Memory B cell (primary cell): ENCODE measurements around the gene INTS4.
"Not testable (repeated sequence)": the region's sequence is repeated elsewhere in the genome, so short reads cannot be mapped to it uniquely, and the experiment has no call there.

Source experiments
- ATAC-seq: fragments of 150-1000 bp; cut with Tn5 transposase; 2 replicates; pipeline ENCODE4 v1.10.0; 2021; ENCODE audit warnings: low read depth, mild to moderate bottlenecking, moderate library complexity
- DNase-seq, 2 donors: peaks; one replicate each; pipeline ENCODE4 v3.0.0; 2022; ENCODE audit warnings: low spot score in 2 of 2
- H3K27ac Mint-ChIP-seq: one replicate; pipeline ENCODE4 v1.8.0; 2022; ENCODE audit warnings: mild to moderate bottlenecking, moderate library complexity, mixed read lengths
- H3K27me3 Mint-ChIP-seq: one replicate; pipeline ENCODE4 v1.8.0; 2022; ENCODE audit warnings: mixed read lengths
- H3K36me3 Mint-ChIP-seq: one replicate; pipeline ENCODE4 v1.8.0; 2022; ENCODE audit warnings: mild to moderate bottlenecking, mixed read lengths
- H3K4me1 Mint-ChIP-seq: one replicate; pipeline ENCODE4 v1.8.0; 2022; ENCODE audit warnings: mixed read lengths
- H3K4me3 Mint-ChIP-seq: one replicate; pipeline ENCODE4 v1.8.0; 2022; ENCODE audit warnings: mild to moderate bottlenecking, moderate library complexity, mixed read lengths
- H3K9me3 Mint-ChIP-seq: one replicate; pipeline ENCODE4 v1.8.0; 2022; ENCODE audit warnings: mixed read lengths

The INTS4 gene

DNA sequence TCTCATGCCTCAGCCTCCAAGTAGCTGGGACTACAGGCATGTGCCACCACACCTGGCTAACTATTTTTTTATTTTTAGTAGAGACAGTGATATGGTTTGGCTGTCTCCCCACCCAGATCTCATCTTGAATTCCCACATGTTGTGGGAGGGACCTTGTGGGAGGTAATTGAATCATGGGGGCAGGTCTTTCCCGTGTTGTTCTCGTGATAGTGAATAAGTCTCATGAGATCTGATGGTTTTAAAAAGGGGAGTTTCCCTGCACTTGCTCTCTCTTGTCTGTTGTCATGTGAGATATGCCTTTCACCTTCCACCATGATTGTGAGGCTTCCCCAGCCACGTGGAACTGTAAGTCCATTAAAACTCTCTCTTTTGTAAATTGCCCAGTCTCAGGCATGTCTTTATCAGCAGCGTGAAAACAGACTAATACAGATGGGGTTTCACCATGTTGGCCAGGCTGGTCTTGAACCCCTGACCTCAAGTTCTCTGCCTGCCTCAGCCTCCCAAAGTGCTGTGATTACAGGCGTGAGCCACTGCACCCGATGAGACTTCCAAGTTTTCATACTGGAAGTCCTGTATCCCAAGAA, 20.6 kb upstream of the INTS4 start:
- DNase-seq, H3K27me3 Mint-ChIP-seq, H3K36me3 Mint-ChIP-seq, ATAC-seq, H3K9me3 Mint-ChIP-seq, H3K4me3 Mint-ChIP-seq, H3K27ac Mint-ChIP-seq, H3K4me1 Mint-ChIP-seq: not testable (repeated sequence)

GRCh38 chr11:78011301-78011700, 16.8 kb upstream of the INTS4 start:
- ATAC-seq (no peak), DNase-seq (no peak)
- Mint-ChIP-seq H3K27me3 (peaks cover 7% of the 10 kb centered on the region), H3K27ac (no peak overlapping the region), H3K4me1 (peaks cover 7% of the 10 kb centered on the region), H3K9me3 (no peaks in the 10 kb centered on the region), H3K4me3 (no peak overlapping the region), H3K36me3 (no peaks in the 10 kb centered on the region)

DNA sequence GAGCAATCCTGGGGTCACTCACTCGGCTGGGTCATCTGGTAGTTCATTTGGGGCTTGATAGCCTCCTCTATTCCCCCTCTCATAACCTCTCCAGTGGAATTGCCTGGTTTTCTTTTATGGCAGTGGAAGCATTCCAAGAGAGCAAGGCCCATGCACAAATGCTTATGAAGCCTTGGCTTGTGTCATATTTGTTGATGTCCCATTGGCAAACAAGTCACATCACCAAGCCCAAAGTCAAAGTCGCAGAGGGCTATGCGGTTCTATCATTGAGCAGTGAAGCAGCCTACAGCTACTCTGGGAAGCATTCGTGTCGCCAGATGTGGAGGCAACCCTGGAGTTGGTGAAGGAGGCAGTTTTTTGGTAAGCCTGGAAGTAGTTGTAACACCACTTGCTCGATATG, 16.3 kb upstream of the INTS4 start:
- no peaks in the 10 kb centered on the region for H3K36me3 Mint-ChIP-seq

GRCh38 chr11:78010304-78010703, 15.8 kb upstream of the INTS4 start:
- H3K4me1 Mint-ChIP-seq, result no peaks in the 10 kb centered on the region
- ATAC-seq (no peak), DNase-seq (no peak)
- H3K9me3 Mint-ChIP-seq, result no peaks in the 10 kb centered on the region
- peaks cover 7% of the 10 kb centered on the region for H3K27me3 Mint-ChIP-seq
- H3K27ac Mint-ChIP-seq, result no peak overlapping the region
- no peaks in the 10 kb centered on the region for H3K36me3 Mint-ChIP-seq
- H3K4me3 Mint-ChIP-seq, result no peak overlapping the region

More for the DNA sequence above, 16.3 kb upstream of the INTS4 start:
- H3K27ac Mint-ChIP-seq, result no peak overlapping the region
- no peaks in the 10 kb centered on the region for H3K9me3 Mint-ChIP-seq
- H3K4me1 Mint-ChIP-seq, result peaks cover 2% of the 10 kb centered on the region
- no peak for ATAC-seq
- H3K4me3 Mint-ChIP-seq, result no peak overlapping the region
- peaks cover 7% of the 10 kb centered on the region for H3K27me3 Mint-ChIP-seq
- no peak for DNase-seq

DNA sequence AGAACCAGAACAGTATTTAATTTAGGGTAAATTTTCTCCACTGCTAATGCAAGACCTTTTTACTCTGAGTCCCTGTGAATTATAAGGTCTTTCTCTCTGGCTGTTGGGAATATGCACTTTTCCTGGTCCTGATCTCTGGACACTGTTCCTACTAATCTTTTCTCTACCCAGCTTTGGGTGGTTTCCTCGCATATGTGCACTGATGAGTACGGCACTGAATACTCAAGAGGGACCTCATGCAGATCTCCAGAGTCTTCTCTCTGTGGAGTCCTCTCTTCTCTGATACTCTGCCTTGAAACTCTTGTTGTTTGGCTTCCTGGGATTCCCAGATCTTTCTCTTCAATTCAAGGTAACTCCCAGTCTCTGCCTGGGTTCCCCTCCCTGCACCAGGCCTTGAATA, 14.6 kb upstream of the INTS4 start:
- DNase-seq (no peak), ATAC-seq (no peak)
- H3K4me1 Mint-ChIP-seq, result no peaks in the 10 kb centered on the region
- no peaks in the 10 kb centered on the region for H3K9me3 Mint-ChIP-seq
- H3K4me3 Mint-ChIP-seq, result no peak overlapping the region
- peaks cover 5% of the 10 kb centered on the region for H3K27me3 Mint-ChIP-seq
- H3K36me3 Mint-ChIP-seq, result no peaks in the 10 kb centered on the region
- H3K27ac Mint-ChIP-seq, result no peak overlapping the region

- H3K27me3 Mint-ChIP-seq, result no peaks in the 10 kb centered on the region
- ATAC-seq (peak; percentile 48), DNase-seq (peak; percentile 10 to 17)
- no peak overlapping the region for H3K27ac Mint-ChIP-seq
- H3K9me3 Mint-ChIP-seq, result no peaks in the 10 kb centered on the region
- H3K4me3 Mint-ChIP-seq, result no peak overlapping the region
- peaks cover 16% of the 10 kb centered on the region for H3K4me1 Mint-ChIP-seq
- H3K36me3 Mint-ChIP-seq, result no peaks in the 10 kb centered on the region
These were observed 5.7 kb upstream of the INTS4 start for GRCh38 chr11:78000193-78000592.

- no peaks in the 10 kb centered on the region for H3K36me3 Mint-ChIP-seq
- H3K27ac Mint-ChIP-seq, result peak overlapping the region; percentile 84
- DNase-seq (peak in 1 of 2 donors; percentile 13), ATAC-seq (peak; percentile 26)
- H3K4me3 Mint-ChIP-seq, result no peak overlapping the region
- no peaks in the 10 kb centered on the region for H3K9me3 Mint-ChIP-seq
- no peaks in the 10 kb centered on the region for H3K27me3 Mint-ChIP-seq
- H3K4me1 Mint-ChIP-seq, result peaks cover 18% of the 10 kb centered on the region
These were observed 5.1 kb upstream of the INTS4 start for GRCh38 chr11:77999446-78000030.

- H3K9me3 Mint-ChIP-seq, result no peaks in the 10 kb centered on the region
- peak overlapping the region; percentile 92 for H3K4me3 Mint-ChIP-seq
- no peak for ATAC-seq
- peaks cover 16% of the 10 kb centered on the region for H3K4me1 Mint-ChIP-seq
- DNase-seq, result no peak
- H3K27ac Mint-ChIP-seq, result peak overlapping the region; percentile 97
- no peaks in the 10 kb centered on the region for H3K27me3 Mint-ChIP-seq
- H3K36me3 Mint-ChIP-seq, result peaks cover 4% of the 10 kb centered on the region
These were observed 566 bp downstream of the INTS4 start for GRCh38 chr11:77993902-77994301.

- Mint-ChIP-seq H3K4me1 (peaks cover 16% of the 10 kb centered on the region), H3K27me3 (no peaks in the 10 kb centered on the region), H3K36me3 (peaks cover 20% of the 10 kb centered on the region), H3K4me3 (no peak overlapping the region), H3K9me3 (no peaks in the 10 kb centered on the region), H3K27ac (no peak overlapping the region)
- DNase-seq (no peak), ATAC-seq (no peak)
These were observed 3.5 kb downstream of the INTS4 start for GRCh38 chr11:77990981-77991380.

GRCh38 chr11:77986456-77986855, 8.0 kb downstream of the INTS4 start:
- H3K4me1 Mint-ChIP-seq, H3K27me3 Mint-ChIP-seq, H3K4me3 Mint-ChIP-seq, ATAC-seq, H3K9me3 Mint-ChIP-seq, DNase-seq, H3K27ac Mint-ChIP-seq: not testable (repeated sequence)
- peaks cover 46% of the 10 kb centered on the region for H3K36me3 Mint-ChIP-seq

- Mint-ChIP-seq H3K27ac (no peak overlapping the region), H3K4me1 (peaks cover 6% of the 10 kb centered on the region), H3K27me3 (no peaks in the 10 kb centered on the region), H3K9me3 (no peaks in the 10 kb centered on the region), H3K36me3 (peaks cover 45% of the 10 kb centered on the region), H3K4me3 (no peak overlapping the region)
- DNase-seq (no peak), ATAC-seq (no peak)
These were observed 13.0 kb downstream of the INTS4 start for GRCh38 chr11:77981346-77981947.

- Mint-ChIP-seq H3K9me3 (no peaks in the 10 kb centered on the region), H3K27ac (no peak overlapping the region), H3K36me3 (peaks cover 21% of the 10 kb centered on the region), H3K27me3 (no peaks in the 10 kb centered on the region), H3K4me3 (no peak overlapping the region), H3K4me1 (peaks cover 4% of the 10 kb centered on the region)
- DNase-seq (no peak), ATAC-seq (peak; percentile 69)
These were observed 26.1 kb downstream of the INTS4 start for GRCh38 chr11:77968337-77968736.

- H3K9me3 Mint-ChIP-seq, result no peaks in the 10 kb centered on the region
- H3K27ac Mint-ChIP-seq, result no peak overlapping the region
- peaks cover 21% of the 10 kb centered on the region for H3K36me3 Mint-ChIP-seq
- H3K27me3 Mint-ChIP-seq, result no peaks in the 10 kb centered on the region
- H3K4me3 Mint-ChIP-seq, result no peak overlapping the region
- H3K4me1 Mint-ChIP-seq, result peaks cover 4% of the 10 kb centered on the region
- ATAC-seq (no peak), DNase-seq (no peak)
These were observed 26.7 kb downstream of the INTS4 start for GRCh38 chr11:77967753-77968152.

DNA sequence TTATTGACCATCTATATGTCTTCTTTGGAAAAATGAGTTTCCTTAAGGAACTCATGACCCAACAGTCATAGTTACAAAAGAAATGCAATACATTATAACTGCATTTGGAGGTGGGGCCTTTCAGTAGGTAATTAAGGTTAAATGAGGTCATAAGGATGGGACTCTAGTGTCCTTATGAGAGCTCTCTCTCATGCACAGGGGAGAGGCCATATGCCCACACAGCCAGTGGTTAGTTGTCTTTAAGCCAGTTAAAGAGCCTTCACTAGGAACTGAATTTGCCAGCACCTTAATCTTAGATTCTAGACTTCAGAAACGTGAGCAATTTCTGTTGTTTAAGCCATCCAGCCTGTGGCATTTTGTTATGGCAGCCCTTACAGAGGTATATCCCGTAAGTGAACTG, 27.3 kb downstream of the INTS4 start:
- Mint-ChIP-seq H3K9me3 (no peaks in the 10 kb centered on the region), H3K27me3 (no peaks in the 10 kb centered on the region), H3K4me3 (no peak overlapping the region), H3K4me1 (peaks cover 4% of the 10 kb centered on the region), H3K27ac (no peak overlapping the region), H3K36me3 (peaks cover 21% of the 10 kb centered on the region)
- ATAC-seq (no peak), DNase-seq (no peak)

GRCh38 chr11:77966338-77966737, 28.1 kb downstream of the INTS4 start:
- H3K27ac Mint-ChIP-seq, result peak overlapping the region; percentile 49
- ATAC-seq (no peak), DNase-seq (no peak)
- H3K27me3 Mint-ChIP-seq, result no peaks in the 10 kb centered on the region
- peaks cover 4% of the 10 kb centered on the region for H3K4me1 Mint-ChIP-seq
- no peak overlapping the region for H3K4me3 Mint-ChIP-seq
- no peaks in the 10 kb centered on the region for H3K9me3 Mint-ChIP-seq
- peaks cover 22% of the 10 kb centered on the region for H3K36me3 Mint-ChIP-seq
